Vagina (tissue), 2 donors: ENCODE measurements around the gene REXO1.

Experiments used
- POLR2A ChIP-seq, 2 donors: fragments of 450-650 bp; IDR thresholded peaks; one replicate each; pipeline ENCODE4 v1.6.1; 2017; ENCODE audit warnings: antibody characterized with exemption in 2 of 2, mild to moderate bottlenecking in 2 of 2, moderate library complexity in 2 of 2
- TF ChIP-seq, protein P1 (sequence below), 3 experiments: fragments of 450-650 bp in 2 of 3; fragments of 200-600 bp in 1 of 3; sonication (generic) in 1 of 3; IDR thresholded peaks; one replicate each; pipeline ENCODE4 v1.5.1; 2017 to 2019; ENCODE audit warnings: antibody characterized with exemption in 3 of 3, mild to moderate bottlenecking in 2 of 3, moderate library complexity in 2 of 3

DNA sequence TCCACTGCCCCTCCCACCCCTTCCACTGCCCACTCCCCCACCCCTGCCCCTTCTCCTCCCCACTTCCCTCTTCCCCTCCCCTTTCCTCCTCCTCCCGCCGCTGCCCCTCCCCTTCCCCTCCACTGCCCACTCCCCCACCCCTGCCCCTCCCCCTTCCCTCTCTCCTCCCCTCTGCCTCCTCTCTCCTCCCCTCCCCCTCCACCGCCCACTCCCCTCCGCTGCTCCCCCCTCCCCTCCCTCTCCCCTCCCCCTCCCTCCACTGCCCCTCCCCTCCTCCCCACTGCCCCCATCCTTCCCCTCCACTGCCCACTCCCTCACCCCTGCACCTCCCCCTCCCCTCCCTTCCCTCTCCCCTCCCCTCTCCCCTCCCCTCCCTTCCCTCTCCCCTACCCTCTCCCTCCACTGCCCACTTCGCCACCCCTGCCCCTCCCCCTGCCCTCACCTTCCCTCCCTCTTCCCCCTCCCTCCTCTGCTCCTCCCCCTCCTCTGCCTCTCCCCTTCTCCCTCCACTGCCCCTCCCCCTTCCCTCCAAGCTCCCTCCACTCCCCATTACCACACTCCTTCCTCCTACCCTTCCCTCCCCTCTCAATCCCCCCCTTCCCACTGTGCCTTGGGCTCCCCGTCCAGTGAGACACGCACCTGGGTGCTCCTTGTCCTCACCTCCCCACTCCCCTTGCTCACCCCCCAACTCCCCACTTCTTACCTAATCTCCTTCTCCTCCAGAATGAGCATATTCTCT lies 58.1 kb downstream of the REXO1 start:
- TF ChIP-seq, protein P1, sequence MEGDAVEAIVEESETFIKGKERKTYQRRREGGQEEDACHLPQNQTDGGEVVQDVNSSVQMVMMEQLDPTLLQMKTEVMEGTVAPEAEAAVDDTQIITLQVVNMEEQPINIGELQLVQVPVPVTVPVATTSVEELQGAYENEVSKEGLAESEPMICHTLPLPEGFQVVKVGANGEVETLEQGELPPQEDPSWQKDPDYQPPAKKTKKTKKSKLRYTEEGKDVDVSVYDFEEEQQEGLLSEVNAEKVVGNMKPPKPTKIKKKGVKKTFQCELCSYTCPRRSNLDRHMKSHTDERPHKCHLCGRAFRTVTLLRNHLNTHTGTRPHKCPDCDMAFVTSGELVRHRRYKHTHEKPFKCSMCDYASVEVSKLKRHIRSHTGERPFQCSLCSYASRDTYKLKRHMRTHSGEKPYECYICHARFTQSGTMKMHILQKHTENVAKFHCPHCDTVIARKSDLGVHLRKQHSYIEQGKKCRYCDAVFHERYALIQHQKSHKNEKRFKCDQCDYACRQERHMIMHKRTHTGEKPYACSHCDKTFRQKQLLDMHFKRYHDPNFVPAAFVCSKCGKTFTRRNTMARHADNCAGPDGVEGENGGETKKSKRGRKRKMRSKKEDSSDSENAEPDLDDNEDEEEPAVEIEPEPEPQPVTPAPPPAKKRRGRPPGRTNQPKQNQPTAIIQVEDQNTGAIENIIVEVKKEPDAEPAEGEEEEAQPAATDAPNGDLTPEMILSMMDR (IDR thresholded peaks at IDR 0.05): no peak
- TF ChIP-seq POLR2A (IDR thresholded peaks at IDR 0.05): no peak
